Mammary epithelial cell (primary cell): ENCODE results near the gene MAP7D3.

Experiments
- CTCF ChIP-seq, 2 donors: IDR thresholded peaks in 1 of 2; conservative IDR thresholded peaks in 1 of 2; 2 replicates each; pipeline ENCODE4 v1.5.1; 2011 to 2012; ENCODE audit warnings: inconsistent platforms in 2 of 2, low read length in 2 of 2, mild to moderate bottlenecking in 2 of 2, control low read depth in 1 of 2, low read depth in 1 of 2; ENCODE audit not compliant: insufficient read depth in 1 of 2; ENCODE audit errors: extremely low read depth in 1 of 2
- EZH2 ChIP-seq: IDR thresholded peaks from 2 replicates; pipeline ENCODE4 v1.6.1; 2012; ENCODE audit warnings: low read length, inconsistent platforms, borderline replicate concordance

- no peak for TF ChIP-seq CTCF (conservative IDR thresholded peaks at IDR 0.05 in 1 of 2, IDR thresholded peaks at IDR 0.05 in 1 of 2; ENCODE audit: extremely low read depth in 1 of 2, insufficient read depth in 1 of 2, low read depth in 1 of 2, low read length in 2 of 2)
- TF ChIP-seq EZH2, result no peak
Measured at GRCh38 chrX:136256026-136256425, 4.8 kb upstream of the MAP7D3 start.
